ELR (cell line): Measurements from ENCODE around the gene OLFM1.

Experiments
- DNase-seq: peaks from one replicate; pipeline ENCODE4 v3.0.0-alpha.2; 2015; ENCODE audit warnings: low read depth

OLFM1 gene

GRCh38 chr9:135087489-135087792, at the start of gene OLFM1:
OLFM1 (plus strand) TSS chr9:135087668; CDS start chr9:135087990, 322 bp downstream.
- peak; percentile 25 for DNase-seq

GRCh38 chr9:135038331-135038730, 49.1 kb upstream of the OLFM1 start:
- no peak for DNase-seq

- DNase-seq = no peak
Observed at GRCh38 chr9:135038826-135039225, 48.6 kb upstream of the OLFM1 start.

- no peak for DNase-seq
Observed at GRCh38 chr9:135039266-135039870, 48.1 kb upstream of the OLFM1 start.

- DNase-seq = no peak
Observed at GRCh38 chr9:135039916-135040645, 47.4 kb upstream of the OLFM1 start.

- DNase-seq = no peak
Observed at GRCh38 chr9:135040892-135041291, 46.6 kb upstream of the OLFM1 start.

- no peak for DNase-seq
Observed at GRCh38 chr9:135043345-135043744, 44.1 kb upstream of the OLFM1 start.

- no peak for DNase-seq
Observed at GRCh38 chr9:135045264-135045927, 42.1 kb upstream of the OLFM1 start.

GRCh38 chr9:135045928-135046738, 41.3 kb upstream of the OLFM1 start:
- no peak for DNase-seq

GRCh38 chr9:135046739-135047350, 40.6 kb upstream of the OLFM1 start:
- DNase-seq = no peak

- DNase-seq = no peak
Observed at GRCh38 chr9:135047521-135047920, 39.9 kb upstream of the OLFM1 start.

GRCh38 chr9:135048046-135048757, 39.3 kb upstream of the OLFM1 start:
- DNase-seq = no peak

GRCh38 chr9:135048758-135049444, 38.6 kb upstream of the OLFM1 start:
- no peak for DNase-seq

- no peak for DNase-seq
Observed at GRCh38 chr9:135049460-135049859, 38.0 kb upstream of the OLFM1 start.

GRCh38 chr9:135050072-135050990, 37.1 kb upstream of the OLFM1 start:
- no peak for DNase-seq

- no peak for DNase-seq
Observed at GRCh38 chr9:135051316-135052038, 36.0 kb upstream of the OLFM1 start.

GRCh38 chr9:135053133-135053532, 34.3 kb upstream of the OLFM1 start:
- DNase-seq = no peak

GRCh38 chr9:135055181-135055580, 32.3 kb upstream of the OLFM1 start:
- no peak for DNase-seq

GRCh38 chr9:135056541-135056940, 30.9 kb upstream of the OLFM1 start:
- DNase-seq = peak; percentile 3
